IPS DF 19.7 (cell line): ENCODE results near the gene PAIP1.
"Not testable (repeated sequence)": the region's sequence is repeated elsewhere in the genome, so short reads cannot be mapped to it uniquely, and the experiment has no call there.

ENCODE experiments used
- DNase-seq: peaks from one replicate; pipeline ENCODE4 v3.0.0-alpha.2; 2013; ENCODE audit warnings: low read depth, low spot score

PAIP1 gene

GRCh38 chr5:43570450-43571158, 13.7 kb upstream of the PAIP1 start:
- no peak for DNase-seq

- no peak for DNase-seq
These were observed 12.4 kb upstream of the PAIP1 start for GRCh38 chr5:43569236-43569746.

- no peak for DNase-seq
These were observed 11.1 kb upstream of the PAIP1 start for GRCh38 chr5:43567967-43568366.

- DNase-seq = no peak
These were observed 8.2 kb upstream of the PAIP1 start for GRCh38 chr5:43565043-43565442.

GRCh38 chr5:43564289-43564850, 7.5 kb upstream of the PAIP1 start:
- DNase-seq = no peak

- no peak for DNase-seq
These were observed 6.4 kb upstream of the PAIP1 start for GRCh38 chr5:43563321-43563720.

- no peak for DNase-seq
These were observed 4.5 kb upstream of the PAIP1 start for GRCh38 chr5:43561356-43561755.

- no peak for DNase-seq
These were observed 3.3 kb upstream of the PAIP1 start for GRCh38 chr5:43560128-43560527.

- DNase-seq = not testable (repeated sequence)
These were observed 345 bp downstream of the PAIP1 start for GRCh38 chr5:43556607-43556856.

GRCh38 chr5:43555895-43556606, 826 bp downstream of the PAIP1 start:
- no peak for DNase-seq

- DNase-seq = no peak
These were observed 2.4 kb downstream of the PAIP1 start for GRCh38 chr5:43554497-43554896.

- DNase-seq = no peak
These were observed 3.5 kb downstream of the PAIP1 start for GRCh38 chr5:43553381-43553780.

GRCh38 chr5:43551731-43552130, 5.1 kb downstream of the PAIP1 start:
- no peak for DNase-seq

GRCh38 chr5:43549272-43549671, 7.6 kb downstream of the PAIP1 start:
- not testable (repeated sequence) for DNase-seq

- DNase-seq = no peak
These were observed 8.5 kb downstream of the PAIP1 start for GRCh38 chr5:43548358-43548757.

GRCh38 chr5:43547532-43547931, 9.3 kb downstream of the PAIP1 start:
- DNase-seq = no peak

GRCh38 chr5:43543434-43543833, 13.4 kb downstream of the PAIP1 start:
- DNase-seq = no peak

GRCh38 chr5:43540746-43541145, 16.1 kb downstream of the PAIP1 start:
- DNase-seq = no peak

- no peak for DNase-seq
These were observed 19.9 kb downstream of the PAIP1 start for GRCh38 chr5:43536972-43537371.

- no peak for DNase-seq
These were observed 23.2 kb downstream of the PAIP1 start for GRCh38 chr5:43533646-43534045.

- no peak for DNase-seq
These were observed 26.2 kb downstream of the PAIP1 start for GRCh38 chr5:43530648-43531047.

- no peak for DNase-seq
These were observed 33.2 kb downstream of the PAIP1 start for GRCh38 chr5:43523662-43524072.

- DNase-seq = no peak
These were observed 36.3 kb downstream of the PAIP1 start for GRCh38 chr5:43520615-43521014.
